ENCODE results near the gene SCTR.

Gene SCTR

DNA sequence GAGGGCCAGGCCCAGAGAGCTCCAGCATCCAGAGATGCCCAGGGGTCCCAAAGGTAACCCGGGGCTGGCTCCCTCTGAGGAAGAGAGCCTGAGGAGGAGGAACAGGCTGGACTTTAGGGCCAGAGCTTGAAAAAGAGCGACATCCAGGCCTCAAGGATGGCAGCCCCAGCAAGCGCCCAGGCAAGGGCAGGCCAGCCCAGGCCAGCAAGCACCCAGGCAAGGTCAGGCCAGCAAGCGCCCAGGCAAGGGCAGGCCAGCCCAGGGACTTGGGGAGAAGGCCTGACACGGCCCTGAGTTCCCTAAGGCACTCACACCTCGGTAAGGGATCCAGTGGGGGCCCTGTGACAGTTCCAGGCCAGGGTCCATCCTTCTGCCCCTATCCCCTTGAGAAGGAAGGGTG, 127.1 kb downstream of the SCTR start:
- DNase-seq: no peak

DNA sequence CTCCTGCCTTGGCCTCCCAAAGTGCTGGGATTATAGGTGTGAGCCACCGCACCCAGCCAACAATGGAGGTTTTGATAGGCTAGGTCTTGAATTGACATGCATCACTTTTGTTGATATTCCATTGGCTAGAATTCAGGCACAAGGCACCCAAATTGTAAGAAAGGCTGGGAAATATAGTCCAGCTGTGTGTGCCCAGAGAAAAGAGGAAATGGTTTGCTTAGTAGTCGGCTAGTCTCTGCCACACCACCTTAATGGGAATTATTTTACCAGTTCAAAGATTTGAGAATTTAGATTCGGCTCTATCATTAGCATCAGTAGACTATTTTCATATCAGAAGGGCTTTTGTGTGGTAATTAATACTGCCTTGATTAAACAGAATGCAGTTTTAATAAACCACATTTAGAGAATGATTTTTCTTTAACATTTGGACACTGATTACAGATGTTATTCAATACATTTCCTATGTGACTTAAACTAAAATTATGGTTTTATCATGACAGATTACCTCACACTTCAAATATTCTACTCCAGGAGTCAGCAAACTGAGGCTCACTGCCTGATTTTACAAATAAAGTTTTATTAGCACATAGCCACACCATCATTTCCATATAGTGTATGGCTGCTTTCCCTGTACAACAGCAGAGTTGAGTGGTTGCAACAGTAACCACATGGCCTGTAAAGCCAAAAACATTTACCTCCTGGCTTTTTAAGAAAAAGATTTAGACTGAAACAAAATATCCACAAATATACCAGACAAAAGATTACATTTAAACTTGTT, 130.1 kb downstream of the SCTR start:
- no peak for DNase-seq
